ENCODE data around the gene EVI5.

DNA sequence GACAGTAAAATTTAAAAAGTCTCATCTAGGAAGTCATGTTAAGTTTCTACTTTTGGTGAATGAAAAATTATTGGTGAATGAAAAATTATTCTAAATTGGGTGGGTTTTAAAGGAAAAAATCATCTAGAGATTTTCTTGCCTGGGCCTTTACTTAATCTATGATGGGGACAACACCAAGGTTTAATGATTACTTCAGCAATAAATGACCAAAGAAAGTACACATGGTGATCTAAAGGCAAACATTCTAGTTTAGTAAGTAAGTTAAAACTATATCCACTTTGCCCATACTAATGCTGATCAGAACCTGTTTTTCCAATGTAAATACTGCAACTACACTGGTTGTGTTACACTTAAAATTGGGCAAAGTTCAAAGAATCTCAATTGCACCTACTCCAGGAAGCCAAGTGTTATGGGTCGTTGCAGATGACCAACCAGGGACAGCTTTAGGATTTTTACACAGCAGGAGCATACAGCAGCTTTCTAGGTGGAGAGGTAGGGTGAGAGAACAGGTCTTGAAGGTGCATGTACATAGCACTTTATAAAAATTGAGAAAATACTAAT lies 32.3 kb upstream of the EVI5 start:
- TF ChIP-seq, protein P1, sequence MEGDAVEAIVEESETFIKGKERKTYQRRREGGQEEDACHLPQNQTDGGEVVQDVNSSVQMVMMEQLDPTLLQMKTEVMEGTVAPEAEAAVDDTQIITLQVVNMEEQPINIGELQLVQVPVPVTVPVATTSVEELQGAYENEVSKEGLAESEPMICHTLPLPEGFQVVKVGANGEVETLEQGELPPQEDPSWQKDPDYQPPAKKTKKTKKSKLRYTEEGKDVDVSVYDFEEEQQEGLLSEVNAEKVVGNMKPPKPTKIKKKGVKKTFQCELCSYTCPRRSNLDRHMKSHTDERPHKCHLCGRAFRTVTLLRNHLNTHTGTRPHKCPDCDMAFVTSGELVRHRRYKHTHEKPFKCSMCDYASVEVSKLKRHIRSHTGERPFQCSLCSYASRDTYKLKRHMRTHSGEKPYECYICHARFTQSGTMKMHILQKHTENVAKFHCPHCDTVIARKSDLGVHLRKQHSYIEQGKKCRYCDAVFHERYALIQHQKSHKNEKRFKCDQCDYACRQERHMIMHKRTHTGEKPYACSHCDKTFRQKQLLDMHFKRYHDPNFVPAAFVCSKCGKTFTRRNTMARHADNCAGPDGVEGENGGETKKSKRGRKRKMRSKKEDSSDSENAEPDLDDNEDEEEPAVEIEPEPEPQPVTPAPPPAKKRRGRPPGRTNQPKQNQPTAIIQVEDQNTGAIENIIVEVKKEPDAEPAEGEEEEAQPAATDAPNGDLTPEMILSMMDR (IDR thresholded peaks at IDR 0.05): no peak
- TF ChIP-seq EP300 (IDR thresholded peaks at IDR 0.05) (no peak), POLR2A (IDR thresholded peaks at IDR 0.05) (no peak)

Measured in gastroesophageal sphincter (tissue), 3 donors.